Activated CD8-positive, alpha-beta memory T cell treated with anti-CD3 and anti-CD28 coated beads for 1 hour (primary cell): ENCODE data around the gene KRT37.

Experiments
- DNase-seq, 2 donors: peaks; one replicate each; pipeline ENCODE4 v3.0.0-alpha.2; 2020; ENCODE audit warnings: low read depth in 1 of 2; ENCODE audit errors: extremely low read depth in 1 of 2

The KRT37 gene

GRCh38 chr17:41424111-41424635 is at the start of gene KRT37:
Gene KRT37, minus strand, starts transcription at chr17:41424585. Its CDS starts 62 bp downstream, at chr17:41424523.
- no peak for DNase-seq

DNA sequence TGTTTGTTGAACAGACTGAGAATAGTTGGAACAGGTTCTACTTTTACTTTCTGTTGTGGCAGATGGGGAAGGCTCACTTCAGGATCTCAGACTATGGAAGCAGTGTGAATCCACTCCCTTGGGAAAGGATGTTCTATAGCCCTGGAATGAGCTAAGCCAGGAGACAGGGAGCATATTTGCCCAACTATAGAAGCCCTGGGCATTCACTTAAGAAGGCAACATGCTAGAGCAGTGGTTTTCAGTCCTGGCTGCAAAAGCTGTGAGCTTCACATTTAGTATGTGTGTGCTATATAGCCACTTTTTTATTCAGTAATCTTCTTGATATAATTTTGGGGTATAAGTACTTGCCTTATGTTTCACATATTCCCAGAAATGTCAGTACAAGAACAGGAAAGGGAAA is 44.0 kb upstream of the KRT37 start:
- DNase-seq = no peak

DNA sequence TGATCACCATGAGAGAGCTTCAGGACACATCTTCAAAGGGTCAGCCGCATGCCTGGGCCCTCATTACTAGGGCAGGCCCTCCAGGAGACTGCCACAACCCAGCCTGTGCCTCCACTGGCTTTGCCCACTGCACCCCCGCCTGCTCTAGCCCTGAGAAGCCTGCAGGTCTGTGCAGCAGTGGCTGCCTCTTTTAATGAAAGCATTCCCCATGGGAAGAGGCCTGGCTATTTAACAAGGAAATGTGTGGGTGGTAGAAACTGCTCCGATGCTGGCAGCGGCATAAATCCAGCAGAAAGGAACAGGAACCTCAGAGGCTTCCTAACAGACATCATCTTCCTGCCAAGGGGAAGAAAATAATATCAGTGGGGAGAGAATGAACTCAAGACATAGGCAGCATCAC is 43.2 kb upstream of the KRT37 start:
- DNase-seq = no peak

- DNase-seq = no peak
These were observed 42.6 kb upstream of the KRT37 start, which contains the start of gene KRT32 for GRCh38 chr17:41466988-41467387. Gene KRT32, minus strand, starts transcription at chr17:41467386. Its CDS starts 61 bp downstream, at chr17:41467325.

DNA sequence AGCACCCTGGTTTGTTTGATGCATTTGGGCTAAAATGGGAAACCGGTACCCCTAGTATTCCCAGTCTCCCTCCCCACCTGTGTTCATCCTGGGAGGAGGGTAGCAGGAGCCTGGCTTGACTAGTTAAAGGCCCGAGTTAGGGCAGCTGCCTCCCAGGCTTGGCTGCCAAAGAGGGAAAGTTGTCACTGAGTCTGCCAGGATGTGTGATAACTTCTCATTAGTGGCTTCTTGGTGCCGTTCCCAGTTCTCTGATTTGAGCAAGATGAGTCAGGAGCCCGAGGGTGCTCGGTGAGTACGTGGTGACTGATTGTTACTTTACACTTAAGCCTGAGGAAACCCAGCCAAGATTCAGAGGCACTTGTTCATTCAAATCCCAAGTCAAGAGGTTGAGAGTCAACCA is 40.3 kb upstream of the KRT37 start:
- no peak for DNase-seq

- DNase-seq = no peak
These were observed 39.8 kb upstream of the KRT37 start for GRCh38 chr17:41464173-41464572.

GRCh38 chr17:41463746-41464145 is 39.4 kb upstream of the KRT37 start:
- DNase-seq = no peak

GRCh38 chr17:41462705-41463104 is 38.3 kb upstream of the KRT37 start:
- DNase-seq = no peak

GRCh38 chr17:41457676-41458075 is 33.3 kb upstream of the KRT37 start:
- DNase-seq = no peak

DNA sequence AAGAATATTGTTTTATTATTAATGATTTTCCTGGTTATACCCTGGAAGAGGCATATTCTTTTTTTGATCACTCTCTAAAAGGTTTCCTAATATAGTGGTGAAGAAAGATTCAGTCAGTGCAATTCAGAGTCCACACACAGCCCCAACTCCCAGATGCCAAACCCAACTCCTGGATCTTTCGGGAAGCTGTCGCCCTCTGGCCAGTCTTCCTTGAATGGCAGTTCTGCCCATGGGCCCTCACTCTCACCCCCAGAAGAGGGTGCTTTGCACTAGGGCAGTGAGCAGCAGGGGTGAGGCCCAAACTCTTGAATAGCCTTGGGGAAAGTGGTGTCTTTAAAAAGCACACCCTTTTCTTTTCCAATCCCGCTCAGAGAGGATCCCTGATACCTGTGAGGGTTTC is 31.8 kb upstream of the KRT37 start:
- DNase-seq = no peak

DNA sequence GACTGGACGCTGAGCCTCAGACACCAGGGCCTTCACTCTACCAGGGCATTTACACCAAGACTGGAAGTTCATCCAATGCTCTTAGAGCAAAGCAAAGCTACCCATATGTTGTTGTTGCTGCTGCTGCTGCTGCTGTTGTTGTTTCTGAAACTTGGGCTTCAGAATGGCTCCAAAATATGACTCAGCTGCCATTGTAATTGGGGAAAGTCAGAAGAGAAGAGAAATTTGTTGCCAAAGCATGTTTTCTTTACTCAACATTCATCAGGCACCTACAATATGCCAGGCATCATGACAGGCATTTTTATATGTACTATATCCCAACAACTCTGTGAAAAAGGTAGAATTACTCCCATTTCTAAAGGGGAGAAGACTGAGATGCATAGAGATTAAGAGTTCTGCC is 30.9 kb upstream of the KRT37 start:
- DNase-seq = no peak

- DNase-seq = no peak
These were observed 28.7 kb upstream of the KRT37 start for GRCh38 chr17:41453066-41453465.

- DNase-seq = no peak
These were observed 27.9 kb upstream of the KRT37 start for GRCh38 chr17:41452281-41452680.

DNA sequence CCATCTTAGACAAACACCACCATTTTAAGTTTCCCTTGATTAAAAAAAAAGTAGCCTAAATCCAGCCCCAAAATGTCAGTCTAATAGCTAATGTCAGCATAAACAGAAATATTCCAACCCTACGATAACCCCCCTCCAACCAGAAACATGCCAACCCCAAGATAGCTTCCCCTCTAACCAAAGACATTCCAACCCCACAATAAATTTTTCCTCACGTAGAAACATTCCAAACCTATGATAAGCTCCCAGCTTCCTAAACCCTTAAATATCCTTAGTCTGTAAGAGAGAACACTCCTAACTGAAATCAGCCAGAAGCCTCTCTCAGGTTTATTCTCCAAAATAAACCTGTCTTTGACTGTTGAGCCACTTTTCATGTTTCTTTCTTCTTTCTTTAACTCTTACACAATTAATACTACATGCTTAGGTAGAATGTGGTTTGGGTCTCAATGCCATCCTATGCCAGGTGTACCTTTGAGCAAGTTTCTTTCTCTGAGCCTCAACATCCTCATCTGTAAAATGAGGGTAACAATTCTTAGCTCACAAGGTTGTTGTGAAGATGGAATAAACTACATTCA is 26.9 kb upstream of the KRT37 start:
- DNase-seq = no peak

DNA sequence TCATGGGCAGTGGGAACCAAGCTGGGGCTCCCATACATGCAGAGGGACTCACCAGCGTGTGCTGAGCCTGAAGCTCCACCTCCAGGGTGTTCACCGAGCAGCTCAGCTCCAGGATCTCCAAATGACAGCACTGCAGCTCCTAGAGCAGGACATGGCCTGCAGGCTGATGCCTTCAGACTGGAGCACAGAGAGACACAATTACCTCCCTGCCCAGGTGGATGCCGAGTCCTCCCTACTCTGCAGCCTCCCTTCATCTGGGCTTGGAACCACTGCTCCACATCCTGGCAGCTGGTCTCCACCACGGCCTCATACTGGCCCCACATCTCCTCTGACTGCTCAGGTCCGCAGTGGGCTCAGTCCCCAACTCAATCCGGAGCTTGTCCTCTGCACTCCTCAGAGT is 24.6 kb upstream of the KRT37 start:
- DNase-seq = no peak

- DNase-seq = no peak
These were observed 24.1 kb upstream of the KRT37 start for GRCh38 chr17:41448506-41448905.

GRCh38 chr17:41446806-41447205 is 22.4 kb upstream of the KRT37 start:
- DNase-seq = no peak

GRCh38 chr17:41444640-41445039 is 20.3 kb upstream of the KRT37 start:
- DNase-seq = no peak

GRCh38 chr17:41444186-41444585 is 19.8 kb upstream of the KRT37 start:
- DNase-seq = no peak

DNA sequence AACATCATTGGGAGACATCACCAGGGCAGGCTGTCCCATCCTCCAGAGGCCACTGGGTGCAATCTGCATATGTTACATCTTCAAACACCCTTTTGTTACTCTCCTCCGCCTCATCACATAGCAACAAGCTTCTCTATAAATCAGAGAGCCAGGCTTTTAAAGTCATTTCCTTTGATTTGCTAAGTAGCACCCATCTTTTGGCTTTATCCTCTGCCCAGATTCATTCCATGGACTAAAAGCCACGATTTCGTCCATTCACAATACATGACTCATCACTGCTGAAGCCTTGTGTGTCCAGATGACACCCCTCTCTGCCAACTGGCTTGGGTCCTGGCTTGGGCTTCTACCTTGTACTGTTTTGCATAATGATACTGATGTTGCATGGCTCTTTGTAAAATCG is 18.4 kb upstream of the KRT37 start:
- DNase-seq = no peak

GRCh38 chr17:41440531-41441033 is 16.2 kb upstream of the KRT37 start, which contains the start of gene KRT38:
Gene KRT38, minus strand, starts transcription at chr17:41440983. Its CDS starts 62 bp downstream, at chr17:41440921.
- DNase-seq = no peak

DNA sequence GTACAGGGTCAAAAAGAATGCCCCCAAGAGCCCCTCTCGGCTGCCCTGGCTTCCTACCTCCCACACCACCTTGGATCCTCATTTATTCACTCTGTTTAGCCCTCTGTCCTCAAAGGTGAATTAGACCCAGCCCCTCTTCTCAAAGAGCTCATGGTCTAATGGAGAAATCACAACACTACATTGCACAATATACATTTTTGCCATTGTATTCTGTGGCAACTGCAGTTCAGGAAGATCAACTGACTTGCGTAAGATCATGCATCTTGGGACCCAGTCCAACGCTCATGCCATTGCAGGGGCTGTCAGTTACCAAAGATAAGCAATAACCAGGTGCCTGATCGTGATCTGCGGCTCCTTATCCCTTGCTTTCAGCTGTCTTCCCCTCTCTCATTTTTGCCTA is 15.0 kb upstream of the KRT37 start:
- DNase-seq = no peak

DNA sequence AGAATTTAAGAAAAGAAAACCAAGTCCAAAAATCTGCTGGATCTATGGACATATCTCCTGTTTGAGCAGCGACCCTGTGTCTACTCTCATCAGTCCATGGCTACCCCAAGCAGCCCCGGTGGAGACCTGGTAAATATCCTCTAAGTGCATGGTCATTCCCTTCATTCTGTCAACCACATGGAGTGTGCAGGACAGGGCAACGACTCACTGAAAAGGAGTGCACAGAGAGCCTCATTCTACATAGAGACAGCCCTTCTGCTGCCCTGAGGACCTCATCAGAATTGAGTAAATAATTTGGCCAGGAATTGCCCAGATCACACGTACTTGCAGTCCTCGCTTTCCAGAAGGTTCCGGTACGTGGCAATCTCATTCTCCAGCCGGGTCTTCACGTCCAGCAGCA is 13.4 kb upstream of the KRT37 start:
- no peak for DNase-seq
